Erythroblast (primary cell): ENCODE measurements around the gene ARHGEF10L.

Source experiments
- GATA1 ChIP-seq: IDR thresholded peaks from 2 replicates; pipeline ENCODE4 v1.6.1; 2011; ENCODE audit warnings: low read depth, mild to moderate bottlenecking, control low read depth, low read length, moderate library complexity
- POLR2A ChIP-seq: IDR thresholded peaks from 2 replicates; pipeline ENCODE4 v1.6.1; 2011; ENCODE audit warnings: mild to moderate bottlenecking, low read length

DNA sequence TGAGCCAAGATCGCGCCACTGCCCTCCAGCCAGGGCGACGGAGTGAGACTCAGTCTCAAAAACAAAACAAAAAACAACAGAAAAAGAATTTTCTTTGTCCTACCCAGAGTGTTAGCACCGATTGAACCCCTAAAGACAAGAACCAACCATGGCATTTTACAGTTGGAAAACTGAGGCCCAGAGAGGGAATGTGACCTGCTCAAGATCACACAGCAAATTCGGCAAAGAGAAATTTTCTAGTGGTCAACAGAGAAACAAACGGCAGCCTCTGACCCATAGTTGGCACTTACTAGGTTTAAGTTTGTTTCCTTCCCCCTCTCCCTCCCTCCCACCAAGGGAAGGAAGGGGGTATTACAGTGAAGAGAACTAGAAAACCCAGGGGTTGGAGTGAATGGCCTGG, 195.1 kb downstream of the ARHGEF10L start:
- TF ChIP-seq POLR2A = no peak
- no peak for TF ChIP-seq GATA1
